Osteocyte (in vitro differentiated cells): ENCODE measurements around the gene PLAC8L1. TPM values are rescaled to one million over a fixed set of nuclear protein-coding genes. Genes with fewer than 3 reads are reported as not detected.

Experiments used
- DNase-seq: peaks from one replicate; pipeline ENCODE4 v3.0.0; 2021; ENCODE audit warnings: mixed read lengths; ENCODE audit not compliant: unreplicated experiment; ENCODE audit errors: extremely low spot score
- H3K27ac Mint-ChIP-seq: one replicate; pipeline ENCODE4 v1.8.0; 2021; ENCODE audit warnings: mild to moderate bottlenecking, mixed read lengths; ENCODE audit not compliant: unreplicated experiment
- H3K27me3 Mint-ChIP-seq: one replicate; pipeline ENCODE4 v1.8.0; 2021; ENCODE audit warnings: mixed read lengths; ENCODE audit not compliant: unreplicated experiment
- H3K36me3 Mint-ChIP-seq: one replicate; pipeline ENCODE4 v1.8.0; 2021; ENCODE audit warnings: mixed read lengths; ENCODE audit not compliant: unreplicated experiment
- H3K4me1 Mint-ChIP-seq: one replicate; pipeline ENCODE4 v1.8.0; 2021; ENCODE audit warnings: mixed read lengths; ENCODE audit not compliant: unreplicated experiment
- H3K4me3 Mint-ChIP-seq: one replicate; pipeline ENCODE4 v1.8.0; 2021; ENCODE audit warnings: mild to moderate bottlenecking, moderate library complexity, mixed read lengths; ENCODE audit not compliant: unreplicated experiment
- H3K9me3 Mint-ChIP-seq: one replicate; pipeline ENCODE4 v1.8.0; 2021; ENCODE audit warnings: mixed read lengths; ENCODE audit not compliant: unreplicated experiment
- total RNA-seq: library from RNA; stranded (reverse); gene quantifications from 2 replicates; pipeline ENCODE4 v1.2.1, GENCODE V29; 2021
- TF ChIP-seq, protein P1 (sequence below): fragments of 200-600 bp; sonication (generic); IDR thresholded peaks from 2 replicates; pipeline ENCODE4 v1.5.0; 2021; ENCODE audit warnings: antibody characterized with exemption, mild to moderate bottlenecking, moderate library complexity

Gene PLAC8L1
- total RNA-seq, 1 donor from 2014 or later: 2.1 TPM

- no peaks in the 10 kb centered on the region for H3K4me1 Mint-ChIP-seq
- H3K4me3 Mint-ChIP-seq: no peak overlapping the region
- no peaks in the 10 kb centered on the region for H3K36me3 Mint-ChIP-seq
- no peak for DNase-seq
- TF ChIP-seq, protein P1, sequence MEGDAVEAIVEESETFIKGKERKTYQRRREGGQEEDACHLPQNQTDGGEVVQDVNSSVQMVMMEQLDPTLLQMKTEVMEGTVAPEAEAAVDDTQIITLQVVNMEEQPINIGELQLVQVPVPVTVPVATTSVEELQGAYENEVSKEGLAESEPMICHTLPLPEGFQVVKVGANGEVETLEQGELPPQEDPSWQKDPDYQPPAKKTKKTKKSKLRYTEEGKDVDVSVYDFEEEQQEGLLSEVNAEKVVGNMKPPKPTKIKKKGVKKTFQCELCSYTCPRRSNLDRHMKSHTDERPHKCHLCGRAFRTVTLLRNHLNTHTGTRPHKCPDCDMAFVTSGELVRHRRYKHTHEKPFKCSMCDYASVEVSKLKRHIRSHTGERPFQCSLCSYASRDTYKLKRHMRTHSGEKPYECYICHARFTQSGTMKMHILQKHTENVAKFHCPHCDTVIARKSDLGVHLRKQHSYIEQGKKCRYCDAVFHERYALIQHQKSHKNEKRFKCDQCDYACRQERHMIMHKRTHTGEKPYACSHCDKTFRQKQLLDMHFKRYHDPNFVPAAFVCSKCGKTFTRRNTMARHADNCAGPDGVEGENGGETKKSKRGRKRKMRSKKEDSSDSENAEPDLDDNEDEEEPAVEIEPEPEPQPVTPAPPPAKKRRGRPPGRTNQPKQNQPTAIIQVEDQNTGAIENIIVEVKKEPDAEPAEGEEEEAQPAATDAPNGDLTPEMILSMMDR: no peak
- H3K27ac Mint-ChIP-seq: no peak overlapping the region
- no peaks in the 10 kb centered on the region for H3K9me3 Mint-ChIP-seq
- H3K27me3 Mint-ChIP-seq: no peaks in the 10 kb centered on the region
These were observed 45.7 kb downstream of the PLAC8L1 start for GRCh38 chr5:146059460-146060220.

GRCh38 chr5:146055432-146055831 lies 49.9 kb downstream of the PLAC8L1 start:
- Mint-ChIP-seq H3K4me3 (no peak overlapping the region), H3K27me3 (no peaks in the 10 kb centered on the region), H3K36me3 (no peaks in the 10 kb centered on the region), H3K9me3 (no peaks in the 10 kb centered on the region), H3K27ac (no peak overlapping the region), H3K4me1 (no peaks in the 10 kb centered on the region)
- TF ChIP-seq, protein P1: no peak
- DNase-seq: no peak

DNA sequence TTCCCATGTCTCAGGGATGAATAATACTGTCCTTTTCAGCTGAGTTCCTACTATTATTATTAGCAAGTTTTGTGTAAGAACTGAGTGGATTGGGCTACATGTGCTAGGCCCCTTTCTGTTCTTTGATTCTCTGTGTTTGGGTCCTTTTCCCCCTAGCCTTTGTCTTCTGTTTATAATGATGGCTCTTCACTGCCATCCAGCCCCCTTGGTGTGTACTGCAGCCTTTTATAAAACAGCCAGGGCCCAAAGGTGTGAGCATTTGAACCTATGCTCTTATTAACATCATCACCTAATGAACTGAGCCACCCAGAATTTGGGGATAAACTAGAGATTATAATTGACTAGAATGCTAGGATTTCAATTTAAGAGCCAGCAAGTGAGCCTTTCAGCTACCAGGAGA lies 52.6 kb downstream of the PLAC8L1 start:
- no peak overlapping the region for H3K4me3 Mint-ChIP-seq
- no peak overlapping the region for H3K27ac Mint-ChIP-seq
- TF ChIP-seq, protein P1: peak; percentile 27
- no peaks in the 10 kb centered on the region for H3K27me3 Mint-ChIP-seq
- H3K4me1 Mint-ChIP-seq: no peaks in the 10 kb centered on the region
- no peaks in the 10 kb centered on the region for H3K9me3 Mint-ChIP-seq
- no peak for DNase-seq
- H3K36me3 Mint-ChIP-seq: no peaks in the 10 kb centered on the region

- no peak for DNase-seq
- Mint-ChIP-seq H3K27me3 (no peaks in the 10 kb centered on the region), H3K9me3 (no peaks in the 10 kb centered on the region), H3K4me3 (no peak overlapping the region), H3K36me3 (no peaks in the 10 kb centered on the region), H3K4me1 (no peaks in the 10 kb centered on the region), H3K27ac (no peak overlapping the region)
- TF ChIP-seq, protein P1: no peak
These were observed 53.7 kb downstream of the PLAC8L1 start for GRCh38 chr5:146051678-146052077.

DNA sequence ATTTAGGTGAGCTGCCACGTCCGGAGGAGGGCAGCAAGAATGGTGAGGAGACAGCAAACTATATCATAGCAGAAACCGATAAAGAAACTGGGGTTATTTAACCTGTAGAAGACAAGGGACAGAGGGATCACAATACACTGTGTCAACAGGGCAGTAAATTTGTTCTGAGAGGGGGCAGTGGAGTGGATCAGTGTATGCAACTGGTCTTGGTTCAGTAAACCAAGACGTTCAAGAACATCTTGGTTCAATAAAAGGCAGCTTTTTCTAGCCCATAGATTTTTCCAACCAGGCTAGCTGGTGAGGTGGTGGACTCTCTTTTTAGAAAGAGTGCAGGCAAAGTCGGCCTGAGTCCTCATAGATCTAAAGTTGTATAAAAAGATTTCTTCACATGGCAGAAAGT lies 55.3 kb downstream of the PLAC8L1 start:
- Mint-ChIP-seq H3K27me3 (no peaks in the 10 kb centered on the region), H3K9me3 (no peaks in the 10 kb centered on the region), H3K36me3 (no peaks in the 10 kb centered on the region), H3K4me1 (no peaks in the 10 kb centered on the region), H3K27ac (no peak overlapping the region), H3K4me3 (no peak overlapping the region)
- no peak for DNase-seq
- TF ChIP-seq, protein P1: no peak
